WERI-Rb-1 (cell line): ENCODE results near the gene DCK.

Experiments
- DNase-seq: peaks from one replicate; pipeline ENCODE4 v3.0.0-alpha.2; 2020
- H3K27ac ChIP-seq: fragments of 250-450 bp; sonication (Bioruptor Pico); 2 replicates; pipeline ENCODE4 v1.5.1; 2020; ENCODE audit warnings: mild to moderate bottlenecking, moderate library complexity
- H3K27me3 ChIP-seq: fragments of 250-450 bp; sonication (Bioruptor Pico); 2 replicates; pipeline ENCODE4 v1.5.1; 2021; ENCODE audit warnings: mild to moderate bottlenecking, low read depth, moderate library complexity; ENCODE audit not compliant: insufficient read depth, severe bottlenecking
- H3K36me3 ChIP-seq: fragments of 250-450 bp; sonication (Bioruptor Pico); 2 replicates; pipeline ENCODE4 v1.5.1; 2020; ENCODE audit warnings: mild to moderate bottlenecking, moderate library complexity
- H3K4me3 ChIP-seq: 2 replicates; pipeline ENCODE4 v1.5.1; 2011; ENCODE audit warnings: low read depth, mild to moderate bottlenecking, control low read depth, low read length
- H3K9me3 ChIP-seq: fragments of 250-450 bp; sonication (Bioruptor Pico); 2 replicates; pipeline ENCODE4 v1.5.1; 2021; ENCODE audit warnings: mild to moderate bottlenecking, moderate library complexity; ENCODE audit not compliant: severe bottlenecking
- CTCF ChIP-seq: IDR thresholded peaks from 2 replicates; pipeline ENCODE4 v1.5.1; 2011; ENCODE audit warnings: low read depth, mild to moderate bottlenecking, control low read depth, inconsistent platforms, low read length

The DCK gene

GRCh38 chr4:70993181-70994068 lies at the start of gene DCK:
Gene DCK (plus strand): TSS chr4:70993649. CDS start chr4:70993836, 187 bp downstream.
- no peaks in the 10 kb centered on the region for H3K9me3 ChIP-seq
- no peak for TF ChIP-seq CTCF
- H3K27me3 ChIP-seq: no peaks in the 10 kb centered on the region
- H3K36me3 ChIP-seq: peaks cover 22% of the 10 kb centered on the region
- H3K4me3 ChIP-seq: peak within 1 kb of the TSS; percentile 74
- peak; percentile 96 for DNase-seq
- peak within 1 kb of the TSS; percentile 91 for H3K27ac ChIP-seq

GRCh38 chr4:70945046-70945445 lies 48.4 kb upstream of the DCK start:
- Histone ChIP-seq H3K9me3 (no peaks in the 10 kb centered on the region), H3K4me3 (no peak overlapping the region), H3K36me3 (no peaks in the 10 kb centered on the region), H3K27ac (no peak overlapping the region), H3K27me3 (no peaks in the 10 kb centered on the region)
- DNase-seq: no peak
- TF ChIP-seq CTCF: no peak

GRCh38 chr4:70945452-70946055 lies 47.9 kb upstream of the DCK start:
- no peak for TF ChIP-seq CTCF
- Histone ChIP-seq H3K27me3 (no peaks in the 10 kb centered on the region), H3K9me3 (no peaks in the 10 kb centered on the region), H3K4me3 (no peak overlapping the region), H3K36me3 (no peaks in the 10 kb centered on the region), H3K27ac (no peak overlapping the region)
- no peak for DNase-seq

- H3K27me3 ChIP-seq: no peaks in the 10 kb centered on the region
- no peak overlapping the region for H3K27ac ChIP-seq
- H3K4me3 ChIP-seq: no peak overlapping the region
- H3K9me3 ChIP-seq: no peaks in the 10 kb centered on the region
- DNase-seq: no peak
- no peak for TF ChIP-seq CTCF
- no peaks in the 10 kb centered on the region for H3K36me3 ChIP-seq
Observed at GRCh38 chr4:70946939-70947338, 46.5 kb upstream of the DCK start.

GRCh38 chr4:70948665-70949260 lies 44.7 kb upstream of the DCK start:
- Histone ChIP-seq H3K9me3 (no peaks in the 10 kb centered on the region), H3K4me3 (no peak overlapping the region), H3K27me3 (no peaks in the 10 kb centered on the region), H3K27ac (no peak overlapping the region), H3K36me3 (no peaks in the 10 kb centered on the region)
- DNase-seq: no peak
- TF ChIP-seq CTCF: no peak
